ENCODE results near the gene NCOA4. TPM values are rescaled to one million over a fixed set of nuclear protein-coding genes. Genes with fewer than 3 reads are reported as not detected.

Gene NCOA4
- total and polyA plus RNA-seq, 2 of the 8 experiments (the other 6 are each of a cell fraction or from before 2014, with no cell fraction given), result 28.9 to 65.2 TPM

- H3K18ac ChIP-seq (ENCODE audit: extremely low read depth, low read length), result no peak overlapping the region
- FAIRE-seq, result no peak
- no peak overlapping the region for H4K5ac ChIP-seq (ENCODE audit: insufficient read length, low read depth, low read length)
- H3K4me3 ChIP-seq (ENCODE audit: extremely low read depth in 1 of 4, insufficient read depth in 2 of 4, low read depth in 3 of 4, low read length in 4 of 4), result no peak overlapping the region
- no peaks in the 10 kb centered on the region for H3K4me1 ChIP-seq (replicated peaks in 1 of 4; ENCODE audit: control insufficient read depth in 3 of 4, insufficient read depth in 4 of 4, low read length in 3 of 4)
- H2BK12ac ChIP-seq (ENCODE audit: low read depth, low read length), result no peak overlapping the region
- no peak overlapping the region for H4K8ac ChIP-seq (ENCODE audit: extremely low read depth, insufficient read depth, low read length)
- H3K4ac ChIP-seq (replicated peaks; ENCODE audit: insufficient read length, low read depth, low read length), result no peak overlapping the region
- H4K91ac ChIP-seq (replicated peaks; ENCODE audit: insufficient read length, low read length), result no peak overlapping the region
- no peak overlapping the region for H2BK120ac ChIP-seq (replicated peaks; ENCODE audit: low read depth, low read length)
- H3K79me1 ChIP-seq (ENCODE audit: low read depth, low read length), result no peaks in the 10 kb centered on the region; the same call in 1 of the 2 replicates
- no peaks in the 10 kb centered on the region for H3K23me2 ChIP-seq (ENCODE audit: low read depth, low read length)
- H3K9me3 ChIP-seq (ENCODE audit: insufficient read depth in 2 of 2, low read depth in 1 of 2, low read length in 1 of 2), result no peaks in the 10 kb centered on the region
- no peak overlapping the region for H2BK20ac ChIP-seq (ENCODE audit: low read length)
- ChIA-PET CTCF (ENCODE audit: partially characterized antibody) (no interaction called here), POLR2A (ENCODE audit: partially characterized antibody) (interaction anchor here (1.2 to 2.4 kb wide), 3 partner anchors 10 to 16 kb away, joined by 3 to 10 read pairs (median 6); no protein-coding TSS in a partner anchor)
- H3K23ac ChIP-seq (ENCODE audit: insufficient read length), result no peak overlapping the region
- no peak overlapping the region for H2AFZ ChIP-seq (ENCODE audit: low read length)
- no peak overlapping the region for H3K4me2 ChIP-seq (ENCODE audit: insufficient read depth in 1 of 2, low read depth in 2 of 2, low read length in 2 of 2)
- no peaks in the 10 kb centered on the region for H3K27me3 ChIP-seq (replicated peaks in 1 of 4; ENCODE audit: control insufficient read depth in 3 of 4, extremely low read depth in 1 of 4, insufficient read depth in 3 of 4, low read length in 3 of 4)
- no peak overlapping the region for H2BK5ac ChIP-seq (ENCODE audit: low read depth, low read length)
- no peak overlapping the region for H3K56ac ChIP-seq (replicated peaks; ENCODE audit: insufficient read length, low read depth, low read length)
- H2BK15ac ChIP-seq (ENCODE audit: low read length), result no peak overlapping the region
- DNase-seq (ENCODE audit: low read depth in 1 of 2, low spot score in 2 of 2), result no peak
- H3K14ac ChIP-seq (ENCODE audit: insufficient read length), result no peak overlapping the region
- no peaks in the 10 kb centered on the region for H3K79me2 ChIP-seq (ENCODE audit: control insufficient read depth in 1 of 2, insufficient read depth in 2 of 2, low read length in 2 of 2)
- H3K36me3 ChIP-seq (ENCODE audit: control insufficient read depth in 2 of 4, insufficient read depth in 4 of 4, low read length in 3 of 4), result peaks cover 19 to 74% (median 46%) of the 10 kb centered on the region in 4 experiments
- H3K27ac ChIP-seq (ENCODE audit: low read depth, low read length), result no peak overlapping the region
- H3K9ac ChIP-seq (replicated peaks in 1 of 4; ENCODE audit: extremely low read depth in 1 of 4, low read depth in 3 of 4, low read length in 3 of 4), result no peak overlapping the region
- H2AK5ac ChIP-seq (ENCODE audit: low read depth, low read length), result no peak overlapping the region
- WGBS, 2 experiments (ENCODE audit: extremely low coverage in 1 of 2, insufficient coverage in 1 of 2, insufficient read length in 1 of 2, insufficient replicate concordance in 2 of 2, low coverage in 1 of 2, low lambda C conversion rate in 2 of 2, missing lambda C conversion rate in 1 of 2), result 94% methylated on average over 4 of the region's 4 CpGs; no CpG with 5 or more reads in 1 of the 2 experiments
- no peaks in the 10 kb centered on the region for H4K20me1 ChIP-seq (replicated peaks in 1 of 2; ENCODE audit: control insufficient read depth in 1 of 2, insufficient read depth in 2 of 2, low read length in 2 of 2)
- no peak for TF ChIP-seq EP300 (IDR thresholded peaks at IDR 0.05; ENCODE audit: borderline replicate concordance in 1 of 2, low read depth in 2 of 2, low read length in 2 of 2)
- no peak for TF ChIP-seq CHD2 (IDR thresholded peaks at IDR 0.05; ENCODE audit: low read length)
- TF ChIP-seq BACH1 (IDR thresholded peaks at IDR 0.05; ENCODE audit: low read length), result no peak
Observed at GRCh38 chr10:46005383-46005782, 25.0 kb downstream of the NCOA4 start.
